HG02642 (cell line): ENCODE measurements around the gene WSCD1.

Source experiments
- ATAC-seq: cut with Tn5 transposase; IDR thresholded peaks from one replicate; pipeline ENCODE4 v1.9.1; 2021; ENCODE audit warnings: mild to moderate bottlenecking; ENCODE audit not compliant: unreplicated experiment, poor library complexity

Gene WSCD1

GRCh38 chr17:6069539-6070429 lies at the start of gene WSCD1:
TSS of gene WSCD1 (plus strand) at chr17:6070379. CDS start at chr17:6080659, 10,280 bp downstream.
- no peak for ATAC-seq

- ATAC-seq, result no peak
These were observed 49.2 kb upstream of the WSCD1 start for GRCh38 chr17:6021011-6021400.

DNA sequence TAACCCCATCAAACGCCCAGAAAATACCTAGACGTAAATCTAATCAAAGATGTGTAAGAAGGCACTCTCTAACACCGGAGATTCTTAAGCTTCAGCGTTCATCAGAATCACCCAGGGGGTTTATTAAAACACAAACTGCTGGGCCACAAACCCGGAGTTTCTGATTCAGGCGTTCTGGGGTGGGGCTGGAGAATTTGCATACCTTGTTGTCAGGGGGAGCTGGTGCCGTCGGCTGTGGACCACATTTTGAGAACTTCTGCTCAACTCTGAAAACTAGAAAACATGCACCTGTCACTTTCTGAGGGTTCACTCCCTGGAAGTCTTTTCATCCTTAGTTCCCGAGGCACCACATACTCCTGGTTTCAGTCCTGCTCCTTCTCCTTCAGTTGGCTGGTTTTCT lies 48.6 kb upstream of the WSCD1 start:
- no peak for ATAC-seq

DNA sequence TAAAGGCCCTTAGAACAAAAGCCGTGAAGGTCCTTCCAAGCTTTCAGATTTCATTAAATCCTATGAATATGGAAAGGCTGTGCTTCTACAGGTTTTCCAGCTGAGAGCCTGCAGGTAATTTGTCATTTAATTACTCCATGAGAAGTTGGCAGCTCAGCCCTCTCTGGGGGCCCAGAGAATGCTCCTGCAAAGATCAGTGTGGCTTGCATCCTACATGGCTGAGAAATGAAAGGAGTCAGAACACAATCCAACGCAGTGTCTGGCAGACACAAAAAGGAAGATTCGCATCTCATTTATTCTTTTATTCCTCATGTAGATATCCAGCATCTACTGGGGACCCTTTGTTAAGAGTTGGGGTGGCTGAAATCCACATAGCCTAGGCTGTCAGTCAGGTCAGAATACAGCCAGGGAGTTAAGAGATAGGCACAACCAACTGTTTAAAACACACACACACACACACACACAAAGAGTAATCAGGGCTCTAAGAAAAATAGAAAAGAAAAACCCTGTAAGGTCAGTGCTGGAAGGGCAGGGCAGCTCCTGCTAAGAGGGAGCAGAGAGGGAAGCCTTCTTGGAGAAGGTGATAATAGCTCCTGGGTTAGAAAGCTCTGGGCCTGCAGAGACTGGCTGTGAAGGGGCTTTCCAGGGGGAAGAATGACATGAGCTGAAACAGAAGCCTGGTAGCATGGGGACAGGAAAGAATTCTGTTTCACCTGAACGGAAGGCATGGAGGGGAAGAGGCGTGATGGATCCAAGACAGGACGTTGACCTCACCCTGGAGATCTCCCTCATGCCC lies 46.9 kb upstream of the WSCD1 start:
- ATAC-seq, result no peak

DNA sequence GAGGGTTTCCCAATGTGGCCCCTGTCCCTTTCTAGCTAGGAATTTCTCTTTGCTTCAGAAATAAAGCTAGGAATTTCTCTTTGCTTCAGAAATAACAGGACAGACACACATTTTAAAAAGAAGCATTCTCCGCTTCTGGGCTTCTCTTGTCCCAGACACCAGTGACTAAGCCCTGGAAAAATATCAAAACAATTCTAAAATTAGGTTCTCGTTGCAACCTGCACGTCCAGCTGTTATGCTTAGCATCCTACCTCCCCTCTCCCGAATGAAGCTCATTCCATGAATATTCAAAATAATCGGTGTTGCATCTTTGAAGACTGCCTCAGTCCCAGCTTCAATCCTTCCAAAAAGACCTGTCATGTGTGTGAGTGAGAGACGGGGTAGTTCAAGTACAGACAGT lies 45.6 kb upstream of the WSCD1 start:
- ATAC-seq, result no peak

DNA sequence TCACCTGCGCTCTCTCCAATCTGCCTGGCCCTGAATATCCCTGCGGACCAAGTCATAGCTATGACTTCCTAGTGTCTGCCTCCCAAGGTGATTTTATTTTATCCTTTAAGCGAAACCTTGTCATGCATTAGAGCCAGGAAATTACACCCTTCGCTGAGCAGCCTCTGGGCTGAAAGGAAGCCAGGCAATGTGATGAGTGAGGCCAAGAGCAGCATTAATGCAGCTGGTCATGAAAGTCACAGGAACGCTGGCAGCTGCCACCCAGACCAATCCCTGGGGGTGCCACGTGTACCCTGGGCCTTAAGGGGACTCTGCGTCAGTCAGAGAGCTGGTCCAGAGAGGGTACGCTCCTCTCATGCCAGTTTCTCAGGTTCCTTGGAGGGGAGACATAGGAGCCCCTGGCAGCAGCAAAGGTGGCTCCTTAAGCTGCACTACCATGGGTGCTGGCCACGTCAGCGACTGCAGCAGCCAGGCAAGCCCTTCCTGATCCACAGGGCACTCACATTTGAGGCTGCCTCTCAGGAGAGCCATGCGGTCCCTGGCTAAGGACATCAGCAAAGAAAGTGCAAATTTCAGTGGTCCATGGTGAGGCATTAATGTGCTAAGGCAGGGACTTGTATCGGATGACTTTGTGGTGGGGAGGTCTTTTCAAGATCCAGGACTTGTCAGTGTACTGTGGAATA lies 42.7 kb upstream of the WSCD1 start:
- ATAC-seq, result no peak

DNA sequence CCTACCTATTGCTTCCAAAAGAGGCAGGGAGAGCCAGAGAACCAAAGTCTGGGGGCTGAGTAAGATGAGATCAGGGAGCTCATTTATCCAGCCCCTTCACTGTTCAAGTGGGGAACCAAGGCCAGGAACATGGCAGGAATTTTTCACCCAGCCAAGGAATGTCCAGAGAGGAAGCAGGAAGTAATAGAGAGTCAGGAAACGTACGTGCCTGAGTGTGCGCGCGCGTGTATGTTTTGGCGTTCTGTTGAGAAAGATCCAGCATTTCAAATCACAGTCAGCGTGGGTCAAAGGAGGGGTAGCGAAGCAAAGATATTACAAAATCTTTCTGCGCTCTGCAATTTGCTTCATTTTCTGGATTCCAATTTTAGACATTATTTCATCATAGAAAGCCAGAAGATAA lies 41.9 kb upstream of the WSCD1 start:
- ATAC-seq, result no peak

- no peak for ATAC-seq
These were observed 34.3 kb upstream of the WSCD1 start for GRCh38 chr17:6035801-6036394.

- ATAC-seq, result no peak
These were observed 29.7 kb upstream of the WSCD1 start for GRCh38 chr17:6040504-6040903.

DNA sequence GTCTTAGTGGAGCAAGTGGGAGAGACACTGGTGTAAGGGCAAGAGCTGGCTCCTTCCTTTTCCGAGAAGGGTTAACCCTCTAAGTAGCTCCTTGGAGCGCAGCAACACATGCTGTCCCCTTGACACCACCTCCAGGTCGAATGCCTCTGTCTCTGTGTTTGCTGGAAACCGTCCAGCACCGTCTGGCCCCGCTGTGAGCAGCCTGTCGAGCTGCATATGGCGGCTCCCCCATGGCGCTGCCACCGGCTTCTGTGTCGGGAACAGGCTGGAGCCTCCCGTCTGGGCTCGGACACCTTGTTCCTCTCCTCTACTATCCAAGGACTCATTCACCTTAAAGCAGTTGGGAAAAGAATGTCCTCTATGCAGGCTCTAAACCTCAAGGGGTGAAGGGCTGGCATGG lies 28.9 kb upstream of the WSCD1 start:
- no peak for ATAC-seq

DNA sequence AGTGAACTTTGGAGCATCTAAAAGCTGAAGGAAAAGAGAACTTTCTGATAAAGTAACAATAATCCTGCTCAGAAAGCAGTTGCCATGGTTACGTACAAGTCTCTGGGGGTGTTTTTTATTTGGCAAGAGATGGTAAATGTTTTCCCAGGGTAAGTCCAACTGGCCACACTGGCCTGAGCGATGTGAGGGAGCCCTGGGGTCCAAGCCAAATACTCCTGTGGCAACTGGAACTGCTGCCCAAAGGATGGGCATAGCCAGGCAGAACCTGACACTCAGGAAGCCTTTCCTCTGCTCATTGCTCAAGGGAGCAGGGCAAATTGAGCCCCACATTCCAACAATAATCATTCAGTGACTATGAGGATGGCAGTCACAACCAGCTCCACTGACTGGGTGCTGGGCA lies 26.8 kb upstream of the WSCD1 start:
- ATAC-seq, result no peak

- ATAC-seq, result no peak
These were observed 25.9 kb upstream of the WSCD1 start for GRCh38 chr17:6044261-6044660.

GRCh38 chr17:6045621-6046357 lies 24.4 kb upstream of the WSCD1 start:
- no peak for ATAC-seq

GRCh38 chr17:6046431-6046830 lies 23.7 kb upstream of the WSCD1 start:
- ATAC-seq, result no peak

GRCh38 chr17:6046931-6047330 lies 23.2 kb upstream of the WSCD1 start:
- ATAC-seq, result no peak

DNA sequence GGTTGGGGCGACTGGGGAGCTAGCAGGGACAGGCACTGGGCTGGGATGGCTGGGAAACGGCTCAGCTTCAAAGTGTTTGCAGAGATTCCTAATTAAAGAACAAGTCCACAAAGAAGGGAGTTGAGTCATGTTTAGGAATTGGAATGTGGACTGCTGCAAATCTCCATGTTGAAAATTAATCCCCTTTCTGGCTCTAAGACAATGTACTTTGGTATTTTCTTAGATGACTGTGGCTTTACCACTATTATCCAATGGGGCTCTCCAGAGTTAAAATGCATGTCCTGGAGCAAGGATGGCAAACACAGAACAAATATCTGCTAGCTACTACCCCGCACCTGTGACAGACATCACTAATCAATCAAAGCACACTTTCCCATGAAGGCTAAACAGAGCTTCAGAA lies 22.2 kb upstream of the WSCD1 start:
- ATAC-seq, result no peak

DNA sequence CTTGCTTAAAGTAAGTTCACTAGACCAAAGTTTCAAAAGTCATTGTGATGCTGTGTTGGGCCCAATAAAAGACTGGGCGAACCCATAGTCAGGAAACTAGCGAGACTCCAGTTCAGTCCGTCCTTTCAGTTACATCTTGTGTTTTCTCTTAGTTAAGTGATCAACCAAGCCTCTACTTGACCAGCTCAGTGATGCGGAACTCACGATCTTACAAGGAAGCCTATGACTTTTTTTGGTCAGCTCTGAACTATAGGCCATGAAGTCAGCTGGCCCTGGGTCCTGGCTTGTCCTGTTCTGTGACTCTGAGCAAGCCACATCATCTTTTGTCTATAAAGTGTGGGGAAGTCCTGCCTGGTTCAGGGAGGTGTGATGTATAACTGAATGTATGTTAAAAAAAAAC lies 21.7 kb upstream of the WSCD1 start:
- no peak for ATAC-seq

- no peak for ATAC-seq
These were observed 17.3 kb upstream of the WSCD1 start for GRCh38 chr17:6052926-6053325.

GRCh38 chr17:6054372-6054771 lies 15.8 kb upstream of the WSCD1 start:
- ATAC-seq, result no peak

- no peak for ATAC-seq
These were observed 14.1 kb upstream of the WSCD1 start for GRCh38 chr17:6056104-6056503.
